SH-SY5Y (cell line): Measurements from ENCODE around the gene IL15RA.

ENCODE experiments used
- GATA2 ChIP-seq: IDR thresholded peaks from 2 replicates; pipeline ENCODE4 v1.6.1; 2011; ENCODE audit warnings: mild to moderate bottlenecking, low read depth, low read length
- GATA3 ChIP-seq: IDR thresholded peaks from 2 replicates; pipeline ENCODE4 v1.6.1; 2011; ENCODE audit warnings: low read depth, mild to moderate bottlenecking, low read length, moderate library complexity

IL15RA gene

GRCh38 chr10:6012121-6012905, 35.0 kb upstream of the IL15RA start:
- TF ChIP-seq GATA2 = no peak
- TF ChIP-seq GATA3 = no peak

- TF ChIP-seq GATA3 (no peak), GATA2 (no peak)
Observed at GRCh38 chr10:6011558-6011957, 34.2 kb upstream of the IL15RA start.

DNA sequence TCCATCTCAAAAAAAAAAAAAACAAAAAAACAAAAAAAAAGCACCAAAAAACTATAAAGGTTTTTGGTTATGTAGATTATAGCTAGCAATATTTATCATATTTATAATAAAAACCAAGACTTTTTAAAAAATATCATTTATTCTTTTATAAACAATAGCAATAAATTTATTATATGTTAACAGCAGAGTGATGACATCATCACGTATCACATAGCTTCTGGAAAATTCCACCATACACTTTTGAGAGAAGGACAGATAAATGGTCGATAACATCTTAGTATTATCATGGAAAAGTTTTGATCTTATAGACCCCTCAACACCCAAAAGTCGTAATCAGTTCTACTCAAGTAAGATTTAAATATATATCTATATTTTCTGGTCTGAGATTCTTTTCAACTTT, 33.2 kb upstream of the IL15RA start:
- TF ChIP-seq GATA2 = no peak
- TF ChIP-seq GATA3 = no peak

- TF ChIP-seq GATA2 (no peak), GATA3 (no peak)
Observed at GRCh38 chr10:6009961-6010360, 32.6 kb upstream of the IL15RA start.

GRCh38 chr10:6009150-6009549, 31.8 kb upstream of the IL15RA start:
- TF ChIP-seq GATA2 (no peak), GATA3 (no peak)

- TF ChIP-seq GATA2 (no peak), GATA3 (no peak)
Observed at GRCh38 chr10:6008497-6009142, 31.3 kb upstream of the IL15RA start.

DNA sequence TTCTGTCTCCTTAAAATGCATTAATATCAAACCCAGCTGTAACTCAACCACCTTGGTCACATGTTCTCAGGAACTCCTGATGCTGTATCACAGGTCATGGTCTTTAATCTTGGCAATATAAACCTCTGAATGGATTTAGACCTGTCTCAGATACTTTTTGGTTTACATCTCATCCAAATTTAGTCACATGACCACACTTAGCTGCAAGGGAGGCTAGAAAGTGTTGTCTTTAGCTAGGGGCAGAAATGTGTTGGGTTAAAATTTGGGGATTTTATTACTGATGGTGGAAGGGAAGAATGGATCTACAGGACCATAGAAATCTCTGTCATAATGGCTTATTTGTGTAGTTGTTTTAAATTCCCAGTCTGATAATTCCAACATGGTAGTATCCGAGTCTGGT, 29.6 kb upstream of the IL15RA start:
- TF ChIP-seq GATA2 = no peak
- TF ChIP-seq GATA3 = no peak

DNA sequence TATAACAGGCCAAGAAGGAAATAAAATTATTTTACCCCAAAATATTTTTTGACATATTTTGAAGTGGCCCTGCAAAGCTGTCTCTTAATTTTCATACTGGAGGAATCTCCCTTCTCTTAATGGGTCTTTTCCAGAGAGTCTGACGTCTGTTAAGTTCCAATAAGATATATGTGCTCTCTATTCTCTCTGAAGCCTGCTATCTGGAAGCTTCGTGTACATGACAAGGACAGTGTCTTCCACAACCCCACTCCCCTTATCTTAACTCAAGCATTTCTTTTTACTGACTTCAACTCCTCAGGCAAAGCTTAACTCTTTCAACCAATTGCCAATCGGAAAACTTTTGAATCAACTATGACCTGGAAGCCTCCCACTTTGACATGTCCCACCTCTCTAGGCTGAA, 29.2 kb upstream of the IL15RA start:
- no peak for TF ChIP-seq GATA2
- TF ChIP-seq GATA3 = no peak

DNA sequence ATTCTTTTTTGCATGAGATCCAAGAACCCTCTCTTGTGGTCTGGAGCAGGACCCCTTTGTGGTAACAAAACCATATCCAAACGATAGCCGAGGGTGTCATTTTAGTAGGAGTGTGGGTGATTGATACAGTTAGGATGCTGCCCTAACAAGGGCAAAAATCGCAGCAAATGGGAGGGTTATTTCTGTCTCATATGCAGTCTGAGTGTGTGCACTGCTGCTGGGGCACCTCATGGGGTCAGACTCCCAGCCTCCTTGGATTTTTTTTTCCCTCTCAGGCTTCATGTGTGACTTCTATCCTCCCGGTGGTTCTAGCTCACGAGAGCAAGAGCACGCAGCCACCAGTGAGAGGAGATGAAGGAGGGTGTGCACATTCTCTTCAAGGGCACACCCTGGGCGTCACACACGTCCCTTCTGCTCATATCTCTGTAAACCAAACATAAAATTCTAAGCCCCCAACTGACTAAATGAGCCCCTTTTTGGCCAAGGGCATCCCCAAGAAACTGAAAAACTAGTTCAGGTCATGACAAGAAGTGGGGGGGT, 28.6 kb upstream of the IL15RA start:
- TF ChIP-seq GATA3 = no peak
- TF ChIP-seq GATA2 = no peak

DNA sequence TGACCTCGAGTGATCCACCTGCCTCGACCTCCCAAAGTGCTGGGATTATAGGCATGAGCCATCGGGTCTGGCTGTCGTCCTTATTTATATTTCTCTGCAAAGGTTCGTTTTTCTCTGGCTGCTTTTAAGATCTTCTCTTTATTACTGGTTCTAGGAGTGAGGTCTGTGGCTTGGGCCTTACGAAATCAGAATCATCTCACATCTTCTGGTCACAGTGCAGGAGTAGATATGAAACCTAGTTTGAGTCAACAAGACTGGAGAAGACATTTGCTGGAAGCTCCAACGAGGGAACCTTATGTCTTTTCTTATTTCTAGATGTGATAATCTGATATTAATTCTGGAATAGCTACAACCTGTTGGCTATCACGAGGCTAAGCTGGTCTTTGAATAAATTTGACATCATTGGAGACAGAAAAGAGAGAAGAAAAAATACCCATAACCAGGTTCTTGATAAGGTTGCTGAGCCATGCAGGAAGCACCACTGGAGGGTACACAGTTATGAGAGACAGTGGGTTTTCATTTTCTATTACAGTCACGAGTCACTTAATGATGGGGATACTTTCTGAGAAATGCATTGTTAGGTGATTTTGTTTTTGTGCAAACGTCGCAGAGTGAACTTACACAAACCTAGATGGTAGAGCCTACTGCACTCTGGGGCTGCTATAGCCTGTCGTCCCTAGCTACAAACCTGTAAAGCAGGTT, 25.6 kb upstream of the IL15RA start:
- TF ChIP-seq GATA3 (no peak), GATA2 (no peak)

GRCh38 chr10:5999440-6000165, 22.3 kb upstream of the IL15RA start:
- TF ChIP-seq GATA3 (no peak), GATA2 (no peak)

GRCh38 chr10:5996696-5997095, 19.4 kb upstream of the IL15RA start:
- TF ChIP-seq GATA3 = no peak
- TF ChIP-seq GATA2 = no peak

DNA sequence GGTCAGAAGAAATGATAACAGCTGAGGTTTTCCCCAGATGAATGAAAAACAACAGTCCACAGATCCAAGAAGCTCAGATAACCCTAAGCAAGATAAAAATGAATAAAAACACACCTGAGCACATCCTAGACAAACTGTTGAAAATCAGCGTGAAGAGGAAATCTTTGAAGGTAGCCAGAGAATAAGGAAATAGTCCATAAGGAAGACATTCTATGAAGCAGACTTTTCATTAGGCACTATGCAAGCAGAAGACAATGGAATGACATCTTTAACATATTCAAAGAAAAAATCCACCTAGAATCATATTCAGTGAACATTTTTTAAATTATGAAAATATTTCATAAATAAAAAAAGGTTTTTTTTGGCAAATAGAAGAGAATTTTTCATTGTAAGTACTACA, 15.1 kb upstream of the IL15RA start:
- no peak for TF ChIP-seq GATA3
- no peak for TF ChIP-seq GATA2

- TF ChIP-seq GATA2 (no peak), GATA3 (no peak)
Observed at GRCh38 chr10:5991708-5992107, 14.4 kb upstream of the IL15RA start.
